DMS 273 treated with DMSO at 0.1 percent for 48 hours (cell line): Measurements from ENCODE around the gene GPR101.

Source experiments
- DNase-seq: peaks from one replicate; lab custom pipeline; 2025; lab: John Stamatoyannopoulos, UW

Gene GPR101

GRCh38 chrX:137033774-137034507 lies at the start of gene GPR101:
TSS of gene GPR101 (minus strand) at chrX:137033995. CDS start at chrX:137031674, 2,321 bp downstream.
- no peak for DNase-seq

GRCh38 chrX:137081239-137081638 lies 47.4 kb upstream of the GPR101 start:
- DNase-seq = no peak

- no peak for DNase-seq
These were observed 38.6 kb upstream of the GPR101 start for GRCh38 chrX:137072396-137072795.

- DNase-seq = no peak
These were observed 37.8 kb upstream of the GPR101 start for GRCh38 chrX:137071596-137071995.

- no peak for DNase-seq
These were observed 33.4 kb upstream of the GPR101 start for GRCh38 chrX:137067147-137067546.

GRCh38 chrX:137062915-137063617 lies 29.3 kb upstream of the GPR101 start:
- no peak for DNase-seq

GRCh38 chrX:137058339-137059127 lies 24.7 kb upstream of the GPR101 start:
- no peak for DNase-seq

GRCh38 chrX:137052643-137053235 lies 18.9 kb upstream of the GPR101 start:
- no peak for DNase-seq

GRCh38 chrX:137051978-137052642 lies 18.3 kb upstream of the GPR101 start:
- DNase-seq = no peak

GRCh38 chrX:137044893-137045292 lies 11.1 kb upstream of the GPR101 start:
- no peak for DNase-seq

- DNase-seq = no peak
These were observed 9.9 kb upstream of the GPR101 start for GRCh38 chrX:137043736-137044135.

GRCh38 chrX:137041329-137041728 lies 7.5 kb upstream of the GPR101 start:
- no peak for DNase-seq

GRCh38 chrX:137040113-137040794 lies 6.5 kb upstream of the GPR101 start:
- no peak for DNase-seq

- DNase-seq = no peak
These were observed 695 bp upstream of the GPR101 start for GRCh38 chrX:137034508-137034872.

- DNase-seq = no peak
These were observed 688 bp downstream of the GPR101 start for GRCh38 chrX:137032841-137033773.

- DNase-seq = no peak
These were observed 1.5 kb downstream of the GPR101 start for GRCh38 chrX:137032341-137032694.

- peak; percentile 51 for DNase-seq
These were observed 2.1 kb downstream of the GPR101 start for GRCh38 chrX:137031517-137032340.

GRCh38 chrX:137031039-137031438 lies 2.8 kb downstream of the GPR101 start:
- no peak for DNase-seq

- DNase-seq = no peak
These were observed 5.1 kb downstream of the GPR101 start for GRCh38 chrX:137028699-137029098.
